Glutamatergic neuron (in vitro differentiated cells): ENCODE measurements around the gene MRPS10. TPM values are rescaled to one million over a fixed set of nuclear protein-coding genes. Genes with fewer than 3 reads are reported as not detected.

Source experiments
- DNase-seq: peaks from one replicate; pipeline ENCODE4 v3.0.0; 2022
- H3K27ac Mint-ChIP-seq: one replicate; pipeline ENCODE4 v1.8.0; 2020; ENCODE audit warnings: mild to moderate bottlenecking, mixed read lengths, inconsistent platforms; ENCODE audit not compliant: unreplicated experiment
- H3K27me3 Mint-ChIP-seq: one replicate; pipeline ENCODE4 v1.8.0; 2020; ENCODE audit warnings: mild to moderate bottlenecking, moderate library complexity, mixed read lengths, inconsistent platforms; ENCODE audit not compliant: unreplicated experiment
- H3K36me3 Mint-ChIP-seq: one replicate; pipeline ENCODE4 v1.8.0; 2020; ENCODE audit warnings: mild to moderate bottlenecking, mixed read lengths, inconsistent platforms; ENCODE audit not compliant: unreplicated experiment
- H3K4me1 Mint-ChIP-seq: one replicate; pipeline ENCODE4 v1.8.0; 2020; ENCODE audit warnings: mild to moderate bottlenecking, low read depth, mixed read lengths, inconsistent platforms; ENCODE audit not compliant: unreplicated experiment
- H3K4me3 Mint-ChIP-seq: one replicate; pipeline ENCODE4 v1.8.0; 2020; ENCODE audit warnings: mild to moderate bottlenecking, mixed read lengths, inconsistent platforms; ENCODE audit not compliant: unreplicated experiment
- H3K9me3 Mint-ChIP-seq: one replicate; pipeline ENCODE4 v1.8.0; 2020; ENCODE audit warnings: mild to moderate bottlenecking, moderate library complexity, mixed read lengths, inconsistent platforms; ENCODE audit not compliant: unreplicated experiment
- CTCF ChIP-seq: fragments of 200-600 bp; sonication (generic); IDR thresholded peaks from one replicate; pipeline ENCODE4 v1.5.0; 2021; ENCODE audit not compliant: partially characterized antibody, unreplicated experiment
- total RNA-seq: library from RNA; stranded (reverse); fragmentation: NEBNext Ultra II Directional; extraction: Animal tissue kit (Norgen Biotek cat#: 25700); gene quantifications from one replicate; pipeline ENCODE4 v1.2.1, GENCODE V29; 2021; ENCODE audit not compliant: unreplicated experiment

MRPS10 gene
- total RNA-seq, 1 donor from 2014 or later = 25.9 TPM

- no peak overlapping the region for H3K4me3 Mint-ChIP-seq
- H3K27ac Mint-ChIP-seq = no peak overlapping the region
- no peaks in the 10 kb centered on the region for H3K36me3 Mint-ChIP-seq
Measured at GRCh38 chr6:42179261-42179944, 38.3 kb downstream of the MRPS10 start.

DNA sequence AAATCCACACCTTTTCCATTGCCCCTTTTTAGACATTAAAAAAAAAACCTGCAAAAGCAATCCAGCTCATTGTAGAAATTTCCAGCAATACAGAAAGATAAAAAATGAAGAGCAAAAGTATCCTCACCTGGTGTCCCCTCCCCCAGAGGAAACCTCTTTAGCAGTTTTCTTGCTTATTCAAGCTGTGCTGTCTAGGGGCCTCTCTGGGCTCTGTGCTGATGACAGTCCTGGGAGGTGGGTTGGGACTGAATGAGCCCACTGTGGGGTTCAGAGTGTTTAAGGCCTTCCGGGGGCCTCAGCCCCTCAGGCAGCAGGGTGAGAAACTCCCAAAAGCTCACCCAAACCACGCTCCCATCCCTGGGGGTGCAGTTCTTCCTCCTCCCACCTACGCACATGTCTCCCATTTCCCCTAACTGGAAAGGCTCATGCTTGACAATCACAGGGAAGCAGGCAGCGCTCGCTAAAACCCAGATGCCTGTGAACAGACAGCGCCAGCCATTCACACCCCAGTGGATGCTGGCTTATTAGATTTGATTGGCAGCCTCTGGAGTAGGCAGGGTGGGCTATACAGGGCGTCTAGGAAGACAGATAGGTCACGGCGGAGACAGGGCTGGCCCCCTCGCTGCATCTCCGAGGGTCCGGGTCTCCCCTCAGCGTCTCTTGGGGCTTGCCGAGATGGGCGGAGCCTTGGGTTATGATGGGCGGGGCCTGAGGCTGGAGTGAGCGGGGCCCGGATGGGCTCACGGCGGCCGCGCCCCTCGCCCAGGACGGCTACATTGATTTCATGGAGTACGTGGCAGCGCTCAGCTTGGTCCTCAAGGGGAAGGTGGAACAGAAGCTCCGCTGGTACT lies 39.9 kb downstream of the MRPS10 start:
- peak; percentile 78 for DNase-seq
- Mint-ChIP-seq H3K4me1 (peaks cover 11% of the 10 kb centered on the region), H3K27ac (peak overlapping the region; percentile 22), H3K9me3 (peaks cover 2% of the 10 kb centered on the region), H3K36me3 (no peaks in the 10 kb centered on the region), H3K27me3 (peaks cover 10% of the 10 kb centered on the region), H3K4me3 (peak overlapping the region; percentile 84)
- TF ChIP-seq CTCF = no peak

More at GRCh38 chr6:42179261-42179944, 38.3 kb downstream of the MRPS10 start:
- peaks cover 2% of the 10 kb centered on the region for H3K9me3 Mint-ChIP-seq
- peaks cover 10% of the 10 kb centered on the region for H3K27me3 Mint-ChIP-seq
- peaks cover 7% of the 10 kb centered on the region for H3K4me1 Mint-ChIP-seq
- no peak for TF ChIP-seq CTCF
- no peak for DNase-seq

- TF ChIP-seq CTCF = no peak
- no peak for DNase-seq
- H3K4me3 Mint-ChIP-seq = no peak overlapping the region
- H3K4me1 Mint-ChIP-seq = peaks cover 11% of the 10 kb centered on the region
- H3K27me3 Mint-ChIP-seq = peaks cover 10% of the 10 kb centered on the region
- H3K36me3 Mint-ChIP-seq = no peaks in the 10 kb centered on the region
- H3K9me3 Mint-ChIP-seq = peaks cover 2% of the 10 kb centered on the region
- no peak overlapping the region for H3K27ac Mint-ChIP-seq
Measured at GRCh38 chr6:42176981-42177380, 40.7 kb downstream of the MRPS10 start.

- Mint-ChIP-seq H3K36me3 (no peaks in the 10 kb centered on the region), H3K4me1 (peaks cover 11% of the 10 kb centered on the region), H3K4me3 (no peak overlapping the region), H3K27me3 (peaks cover 8% of the 10 kb centered on the region), H3K27ac (no peak overlapping the region), H3K9me3 (peaks cover 2% of the 10 kb centered on the region)
- no peak for DNase-seq
- TF ChIP-seq CTCF = no peak
Measured at GRCh38 chr6:42175860-42176259, 41.8 kb downstream of the MRPS10 start.

GRCh38 chr6:42173101-42173500 lies 44.6 kb downstream of the MRPS10 start, which contains the start of gene GUCA1A:
GUCA1A (plus strand) TSS chr6:42173364; CDS start chr6:42173614, 250 bp downstream.
- peak within 1 kb of the TSS; percentile 38 for H3K27ac Mint-ChIP-seq
- peaks cover 4% of the 10 kb centered on the region for H3K9me3 Mint-ChIP-seq
- no peak for TF ChIP-seq CTCF
- no peak for DNase-seq
- peaks cover 5% of the 10 kb centered on the region for H3K4me1 Mint-ChIP-seq
- H3K27me3 Mint-ChIP-seq = peaks cover 5% of the 10 kb centered on the region
- H3K4me3 Mint-ChIP-seq = no peak within 1 kb of the TSS
- H3K36me3 Mint-ChIP-seq = no peaks in the 10 kb centered on the region
